ENCODE results near the gene CDON.
"Not testable (repeated sequence)": the region's sequence is repeated elsewhere in the genome, so short reads cannot be mapped to it uniquely, and the experiment has no call there.

The CDON gene

GRCh38 chr11:126048197-126048596 lies 14.5 kb downstream of the CDON start:
- DNase-seq (ENCODE audit: low read depth in 3 of 3): no peak

GRCh38 chr11:126046570-126047195 lies 16.0 kb downstream of the CDON start:
- no peak for DNase-seq (ENCODE audit: low read depth in 3 of 3)

GRCh38 chr11:126039485-126040271 lies 23.0 kb downstream of the CDON start:
- DNase-seq (ENCODE audit: low read depth in 3 of 3): no peak

- no peak for DNase-seq (ENCODE audit: low read depth in 3 of 3)
Observed at GRCh38 chr11:126035718-126036117, 26.9 kb downstream of the CDON start.

- no peak for DNase-seq (ENCODE audit: low read depth in 3 of 3)
Observed at GRCh38 chr11:126034933-126035425, 27.7 kb downstream of the CDON start.

- no peak for DNase-seq (ENCODE audit: low read depth in 3 of 3)
Observed at GRCh38 chr11:126034039-126034932, 28.4 kb downstream of the CDON start.

- DNase-seq (ENCODE audit: low read depth in 3 of 3): no peak
Observed at GRCh38 chr11:126032375-126032774, 30.3 kb downstream of the CDON start.

GRCh38 chr11:126029805-126030204 lies 32.9 kb downstream of the CDON start:
- no peak for DNase-seq (ENCODE audit: low read depth in 3 of 3)

- DNase-seq (ENCODE audit: low read depth in 3 of 3): no peak
Observed at GRCh38 chr11:126029237-126029636, 33.4 kb downstream of the CDON start.

GRCh38 chr11:126028534-126028933 lies 34.1 kb downstream of the CDON start:
- not testable (repeated sequence) for DNase-seq (ENCODE audit: low read depth in 3 of 3)

- DNase-seq (ENCODE audit: low read depth in 3 of 3): no peak
Observed at GRCh38 chr11:126026579-126026978, 36.1 kb downstream of the CDON start.

GRCh38 chr11:126025822-126026221 lies 36.8 kb downstream of the CDON start:
- DNase-seq (ENCODE audit: low read depth in 3 of 3): no peak

GRCh38 chr11:126024123-126024522 lies 38.5 kb downstream of the CDON start:
- no peak for DNase-seq (ENCODE audit: low read depth in 3 of 3)

- no peak for DNase-seq (ENCODE audit: low read depth in 3 of 3)
Observed at GRCh38 chr11:126012852-126013251, 49.8 kb downstream of the CDON start.

- DNase-seq (ENCODE audit: low read depth in 3 of 3): no peak
Observed at GRCh38 chr11:126011754-126012153, 50.9 kb downstream of the CDON start.

- DNase-seq (ENCODE audit: low read depth in 3 of 3): no peak
Observed at GRCh38 chr11:126011265-126011664, 51.4 kb downstream of the CDON start.

GRCh38 chr11:126008956-126009355 lies 53.7 kb downstream of the CDON start:
- DNase-seq (ENCODE audit: low read depth in 3 of 3): no peak

- no peak for DNase-seq (ENCODE audit: low read depth in 3 of 3)
Observed at GRCh38 chr11:126007238-126007637, 55.4 kb downstream of the CDON start.

GRCh38 chr11:126006068-126006467 lies 56.6 kb downstream of the CDON start:
- no peak for DNase-seq (ENCODE audit: low read depth in 3 of 3)

GRCh38 chr11:126002181-126002580 lies 60.5 kb downstream of the CDON start:
- DNase-seq (ENCODE audit: low read depth in 3 of 3): no peak

- no peak for DNase-seq (ENCODE audit: low read depth in 3 of 3)
Observed at GRCh38 chr11:125999234-125999880, 63.3 kb downstream of the CDON start.

GRCh38 chr11:125998267-125998666 lies 64.4 kb downstream of the CDON start:
- no peak for DNase-seq (ENCODE audit: low read depth in 3 of 3)

Data from stimulated activated CD4-positive, alpha-beta T cell treated with anti-CD3 and anti-CD28 coated beads, TNF-alpha, amount 100 ng/mL, for 4 hours (primary cell).